Esophagus muscularis mucosa (tissue), 4 donors: ENCODE data around the gene MOBP. TPM values are rescaled to one million over a fixed set of nuclear protein-coding genes. Genes with fewer than 3 reads are reported as not detected.

Experiments used
- DNase-seq: peaks from one replicate; pipeline ENCODE4 v3.0.0-alpha.2; 2017; ENCODE audit errors: extremely low spot score
- H3K27ac ChIP-seq, 4 donors: fragments of 200-600 bp; sonication (generic); replicated peaks in 1 of 4; 1 replicate in 3 of 4; 2 replicates in 1 of 4; pipeline ENCODE4 v1.5.1; 2016 to 2019; ENCODE audit warnings: mild to moderate bottlenecking in 1 of 4
- H3K27me3 ChIP-seq, 4 donors: fragments of 200-600 bp; sonication (generic); one replicate each; pipeline versions ENCODE4 v1.5.1 to v1.6.0; 2016 to 2019
- H3K36me3 ChIP-seq, 4 donors: fragments of 200-600 bp; sonication (generic); one replicate each; pipeline ENCODE4 v1.5.1; 2016 to 2019
- H3K4me1 ChIP-seq, 4 donors: fragments of 200-600 bp; sonication (generic); one replicate each; pipeline ENCODE4 v1.5.1; 2016 to 2019
- H3K4me3 ChIP-seq, 4 donors: fragments of 200-600 bp; sonication (generic); 1 replicate in 2 of 4; 2 replicates in 2 of 4; pipeline ENCODE4 v1.5.1; 2016 to 2019; ENCODE audit warnings: mild to moderate bottlenecking in 4 of 4, moderate library complexity in 1 of 4
- H3K9me3 ChIP-seq, 4 donors: fragments of 200-600 bp; sonication (generic); 1 replicate in 3 of 4; 2 replicates in 1 of 4; pipeline ENCODE4 v1.5.1; 2016 to 2019
- CTCF ChIP-seq, 3 experiments: fragments of 200-600 bp in 2 of 3; fragments of 450-650 bp in 1 of 3; sonication (generic) in 2 of 3; IDR thresholded peaks; one replicate each; pipeline ENCODE4 v1.5.1; 2017 to 2019; ENCODE audit warnings: antibody characterized with exemption in 3 of 3, mild to moderate bottlenecking in 2 of 3, moderate library complexity in 1 of 3
- EP300 ChIP-seq: sonication (generic); formaldehyde crosslinking; IDR thresholded peaks from one replicate; pipeline ENCODE4 v1.6.1; 2017; ENCODE audit warnings: antibody characterized with exemption
- POLR2A ChIP-seq: fragments of 450-650 bp; IDR thresholded peaks from one replicate; pipeline ENCODE4 v1.6.1; 2017; ENCODE audit warnings: antibody characterized with exemption, moderate library complexity, mild to moderate bottlenecking, low read depth
- POLR2AphosphoS5 ChIP-seq, 2 donors: sonication (generic); formaldehyde crosslinking; IDR thresholded peaks; one replicate each; pipeline ENCODE4 v1.6.1; 2017; ENCODE audit warnings: antibody characterized with exemption in 2 of 2
- WGBS: methylation state at CpG from one replicate; pipeline ENCODE4 v1.1.5; 2018; 5-methylcytosine and 5-hydroxymethylcytosine counted together
- intact Hi-C: fragments of 100-400 bp; cut with DNase I; formaldehyde crosslinking; loops from one replicate; pipeline ENCODE4 v1.15.1; 2023
- total RNA-seq, 4 donors: library from RNA; depleted of rRNA; stranded (reverse); fragments of >200 nt; gene quantifications; one replicate each; pipeline versions ENCODE4 v1.1.0 to v1.2.1, GENCODE V29; 2016

Gene MOBP
- total RNA-seq, 4 donors from 2014 or later: not detected

- TF ChIP-seq POLR2AphosphoS5 (IDR thresholded peaks at IDR 0.05) (no peak), POLR2A (no peak), EP300 (no peak), CTCF (IDR thresholded peaks at IDR 0.05) (no peak)
- Histone ChIP-seq H3K4me1 (peaks cover 0 to 4% (median 0%) of the 10 kb centered on the region in 4 donors), H3K27me3 (peaks cover 0 to 11% (median 0%) of the 10 kb centered on the region in 4 donors), H3K9me3 (no peaks in the 10 kb centered on the region), H3K27ac (no peak overlapping the region), H3K4me3 (no peak overlapping the region), H3K36me3 (no peaks in the 10 kb centered on the region)
- intact Hi-C loops: no loop called here
- 33% methylated on average over 1 of the region's 1 CpG for WGBS
- DNase-seq: no peak
Observed at GRCh38 chr3:39426312-39426711, 41.2 kb upstream of the MOBP start.

- Histone ChIP-seq H3K4me3 (no peak overlapping the region), H3K27me3 (peaks cover 0 to 11% (median 0%) of the 10 kb centered on the region in 4 donors), H3K36me3 (no peaks in the 10 kb centered on the region), H3K27ac (no peak overlapping the region), H3K4me1 (peaks cover 0 to 4% (median 0%) of the 10 kb centered on the region in 4 donors), H3K9me3 (no peaks in the 10 kb centered on the region)
- DNase-seq: no peak
- intact Hi-C loops: no loop called here
- WGBS: 77% methylated on average over 1 of the region's 1 CpG
- TF ChIP-seq CTCF (IDR thresholded peaks at IDR 0.05): no peak
- no peak for TF ChIP-seq POLR2AphosphoS5 (IDR thresholded peaks at IDR 0.05)
- no peak for TF ChIP-seq POLR2A
- TF ChIP-seq EP300: no peak
Observed at GRCh38 chr3:39427506-39427905, 40.0 kb upstream of the MOBP start.

- Histone ChIP-seq H3K4me1 (peaks cover 0 to 8% (median 6%) of the 10 kb centered on the region in 4 donors), H3K27ac (peak overlapping the region in 2 of 4 donors; percentile 30 to 48), H3K36me3 (no peaks in the 10 kb centered on the region), H3K4me3 (no peak overlapping the region), H3K9me3 (no peaks in the 10 kb centered on the region), H3K27me3 (peaks cover 0 to 11% (median 0%) of the 10 kb centered on the region in 4 donors)
- DNase-seq: no peak
- intact Hi-C loops: no loop called here
- WGBS: 48% methylated on average over 18 of the region's 22 CpGs
- peak in 1 of 2 donors; percentile 11 for TF ChIP-seq POLR2AphosphoS5 (IDR thresholded peaks at IDR 0.05)
- TF ChIP-seq EP300: no peak
Observed at GRCh38 chr3:39428745-39429201, 38.7 kb upstream of the MOBP start.

- whole genome bisulfite sequencing: 92% methylated on average over 11 of the region's 11 CpGs
- intact Hi-C loops: no loop called here
- no peaks in the 10 kb centered on the region for H3K36me3 ChIP-seq
- H3K9me3 ChIP-seq: no peaks in the 10 kb centered on the region
- peaks cover 0 to 8% (median 6%) of the 10 kb centered on the region in 4 donors for H3K4me1 ChIP-seq
- DNase-seq: no peak
- H3K27ac ChIP-seq: peak overlapping the region in 1 of 4 donors; percentile 48
- TF ChIP-seq CTCF (IDR thresholded peaks at IDR 0.05) (no peak), EP300 (no peak), POLR2AphosphoS5 (IDR thresholded peaks at IDR 0.05) (no peak), POLR2A (no peak)
- H3K27me3 ChIP-seq: peaks cover 0 to 11% (median 0%) of the 10 kb centered on the region in 4 donors
- no peak overlapping the region for H3K4me3 ChIP-seq
Observed at GRCh38 chr3:39429466-39429865, 38.0 kb upstream of the MOBP start.

- intact Hi-C loops: no loop called here
- no peak overlapping the region for H3K4me3 ChIP-seq
- peaks cover 0 to 11% (median 0%) of the 10 kb centered on the region in 4 donors for H3K27me3 ChIP-seq
- H3K9me3 ChIP-seq: no peaks in the 10 kb centered on the region
- TF ChIP-seq POLR2A: no peak
- DNase-seq: no peak
- peaks cover 0 to 8% (median 6%) of the 10 kb centered on the region in 4 donors for H3K4me1 ChIP-seq
- WGBS: 92% methylated on average over 5 of the region's 5 CpGs
- H3K27ac ChIP-seq: no peak overlapping the region
- H3K36me3 ChIP-seq: no peaks in the 10 kb centered on the region
Observed at GRCh38 chr3:39432342-39432741, 35.1 kb upstream of the MOBP start.

- no peak for DNase-seq
- intact Hi-C loops: no loop called here
- Histone ChIP-seq H3K9me3 (no peaks in the 10 kb centered on the region), H3K36me3 (no peaks in the 10 kb centered on the region), H3K4me3 (no peak overlapping the region), H3K27ac (peak overlapping the region in 2 of 4 donors; percentile 42 to 45), H3K27me3 (peaks cover 0 to 11% (median 0%) of the 10 kb centered on the region in 4 donors), H3K4me1 (peaks cover 0 to 8% (median 6%) of the 10 kb centered on the region in 4 donors)
- TF ChIP-seq POLR2A (no peak), CTCF (IDR thresholded peaks at IDR 0.05) (no peak), POLR2AphosphoS5 (IDR thresholded peaks at IDR 0.05) (no peak), EP300 (no peak)
- 76% methylated on average over 3 of the region's 3 CpGs for WGBS
Observed at GRCh38 chr3:39433642-39434041, 33.8 kb upstream of the MOBP start.
